Activated CD4-positive, alpha-beta T cell treated with anti-CD3 and anti-CD28 coated beads for 36 hours (primary cell): ENCODE measurements around the gene ZKSCAN7. TPM values are rescaled to one million over a fixed set of nuclear protein-coding genes. Genes with fewer than 3 reads are reported as not detected.

ENCODE experiments used
- ATAC-seq: fragments of 200-7000 bp; cut with Tn5 transposase; one replicate; pipeline ENCODE4 v1.10.0; 2021; ENCODE audit warnings: mild to moderate bottlenecking, moderate library complexity
- CTCF ChIA-PET: fragments of 350-600 bp; sonication (Branson Sonifier 250); formaldehyde crosslinking; loops from one replicate; lab custom pipeline; 2021; ENCODE audit warnings: antibody characterized with exemption; lab: Charles Lee
- POLR2A ChIA-PET: fragments of 350-600 bp; sonication (Branson Sonifier 250); formaldehyde crosslinking; loops from one replicate; lab custom pipeline; 2021; ENCODE audit warnings: antibody characterized with exemption, inconsistent platforms; lab: Charles Lee
- DNase-seq: peaks from one replicate; pipeline ENCODE4 v3.0.0-alpha.2; 2020
- H3K27ac Mint-ChIP-seq: one replicate; pipeline ENCODE4 v1.8.0; 2021; ENCODE audit warnings: mixed read lengths
- H3K27me3 Mint-ChIP-seq: one replicate; pipeline ENCODE4 v1.8.0; 2021; ENCODE audit warnings: mixed read lengths
- H3K36me3 Mint-ChIP-seq: one replicate; pipeline ENCODE4 v1.8.0; 2021; ENCODE audit warnings: low read depth, mixed read lengths
- H3K4me1 Mint-ChIP-seq: one replicate; pipeline ENCODE4 v1.8.0; 2021; ENCODE audit warnings: mixed read lengths
- H3K4me3 Mint-ChIP-seq: one replicate; pipeline ENCODE4 v1.8.0; 2021; ENCODE audit warnings: mild to moderate bottlenecking, moderate library complexity, mixed read lengths
- H3K9me3 Mint-ChIP-seq: one replicate; pipeline ENCODE4 v1.8.0; 2021; ENCODE audit warnings: low read depth, mixed read lengths
- intact Hi-C, 2 experiments: fragments of 100-400 bp; cut with DNase I in 1 of 2; cut with micrococcal nuclease in 1 of 2; formaldehyde crosslinking; loops; one replicate each; pipeline versions ENCODE4 v1.14.2 to v1.15.1; 2022 to 2024; cut with DNase I, micrococcal nuclease
- total RNA-seq, 2 experiments: library from RNA; stranded (reverse); gene quantifications; one replicate each; pipeline ENCODE4 v1.2.3, GENCODE V29; 2021

ZKSCAN7 gene
- total RNA-seq: 1 to 10 TPM; 2.0 TPM

GRCh38 chr3:44554626-44555592, at the start of gene ZKSCAN7:
Gene ZKSCAN7 (plus strand): TSS chr3:44555193. CDS start chr3:44557048, 1,855 bp downstream.
- intact Hi-C loops: loop anchor here in 1 of 2 experiments (2.0 kb wide), 1 partner anchor 70 kb away; the partner anchor contains the start of gene ZNF197
- peak within 1 kb of the TSS; percentile 88 for H3K4me3 Mint-ChIP-seq
- no peaks in the 10 kb centered on the region for H3K27me3 Mint-ChIP-seq
- peaks cover 13% of the 10 kb centered on the region for H3K4me1 Mint-ChIP-seq
- peak; percentile 65 for ATAC-seq
- H3K36me3 Mint-ChIP-seq: peaks cover 27% of the 10 kb centered on the region
- ChIA-PET POLR2A (no interaction called here), CTCF (interaction anchor here (0.6 kb wide), 1 partner anchor 22 kb away, joined by 3 read pairs; no protein-coding TSS in a partner anchor)
- peaks cover 11% of the 10 kb centered on the region for H3K9me3 Mint-ChIP-seq
- H3K27ac Mint-ChIP-seq: peak within 1 kb of the TSS; percentile 88
- peak; percentile 68 for DNase-seq

GRCh38 chr3:44506556-44506955, 48.4 kb upstream of the ZKSCAN7 start:
- ChIA-PET POLR2A (no interaction called here), CTCF (interaction anchor here (0.7 kb wide), 1 partner anchor 481 kb away, joined by 3 read pairs; no protein-coding TSS in a partner anchor)
- no peak overlapping the region for H3K4me3 Mint-ChIP-seq
- peaks cover 23% of the 10 kb centered on the region for H3K9me3 Mint-ChIP-seq
- H3K27me3 Mint-ChIP-seq: no peaks in the 10 kb centered on the region
- peaks cover 28% of the 10 kb centered on the region for H3K4me1 Mint-ChIP-seq
- no peak for DNase-seq
- no peak for ATAC-seq
- H3K36me3 Mint-ChIP-seq: peaks cover 44% of the 10 kb centered on the region
- intact Hi-C loops: no loop called here
- no peak overlapping the region for H3K27ac Mint-ChIP-seq

GRCh38 chr3:44506961-44507360, 48.0 kb upstream of the ZKSCAN7 start:
- CTCF ChIA-PET: no interaction called here
- H3K9me3 Mint-ChIP-seq: peaks cover 19% of the 10 kb centered on the region
- H3K4me3 Mint-ChIP-seq: no peak overlapping the region
- intact Hi-C loops: no loop called here
- H3K27ac Mint-ChIP-seq: no peak overlapping the region
- DNase-seq (no peak), ATAC-seq (no peak)
- H3K36me3 Mint-ChIP-seq: peaks cover 40% of the 10 kb centered on the region
- H3K27me3 Mint-ChIP-seq: no peaks in the 10 kb centered on the region
- peaks cover 30% of the 10 kb centered on the region for H3K4me1 Mint-ChIP-seq
- POLR2A ChIA-PET: no interaction called here

GRCh38 chr3:44509393-44509921, 45.5 kb upstream of the ZKSCAN7 start:
- peaks cover 8% of the 10 kb centered on the region for H3K9me3 Mint-ChIP-seq
- H3K4me1 Mint-ChIP-seq: peaks cover 30% of the 10 kb centered on the region
- intact Hi-C loops: no loop called here
- peaks cover 23% of the 10 kb centered on the region for H3K36me3 Mint-ChIP-seq
- peak overlapping the region; percentile 77 for H3K4me3 Mint-ChIP-seq
- DNase-seq (peak; percentile 26), ATAC-seq (peak; percentile 24)
- ChIA-PET CTCF (no interaction called here), POLR2A (no interaction called here)
- no peaks in the 10 kb centered on the region for H3K27me3 Mint-ChIP-seq
- peak overlapping the region; percentile 76 for H3K27ac Mint-ChIP-seq

- peak overlapping the region; percentile 76 for H3K27ac Mint-ChIP-seq
- H3K4me3 Mint-ChIP-seq: peak overlapping the region; percentile 77
- ChIA-PET POLR2A (interaction anchor here (0.6 to 1.3 kb wide), 3 partner anchors 11 to 252 kb away, joined by 3 to 14 read pairs (median 6); no protein-coding TSS in a partner anchor), CTCF (no interaction called here)
- intact Hi-C loops: loop anchor here (1.0 to 5.0 kb wide), 9 partner anchors 33 to 466 kb away; partner anchors contain the start of genes TCAIM (in 2 of the 2), ZNF445 (in 2 of the 2), EXOSC7 (in 1 of the 2) and KIAA1143 (in 1 of the 2)
- peaks cover 8% of the 10 kb centered on the region for H3K9me3 Mint-ChIP-seq
- peaks cover 30% of the 10 kb centered on the region for H3K4me1 Mint-ChIP-seq
- DNase-seq (no peak), ATAC-seq (no peak)
- H3K27me3 Mint-ChIP-seq: no peaks in the 10 kb centered on the region
- peaks cover 23% of the 10 kb centered on the region for H3K36me3 Mint-ChIP-seq
Measured at GRCh38 chr3:44510000-44510368, 45.0 kb upstream of the ZKSCAN7 start.

GRCh38 chr3:44511238-44511566, 43.8 kb upstream of the ZKSCAN7 start:
- Mint-ChIP-seq H3K4me1 (peaks cover 30% of the 10 kb centered on the region), H3K27me3 (no peaks in the 10 kb centered on the region), H3K4me3 (peak overlapping the region; percentile 77), H3K36me3 (peaks cover 13% of the 10 kb centered on the region), H3K9me3 (peaks cover 2% of the 10 kb centered on the region), H3K27ac (peak overlapping the region; percentile 90)
- ATAC-seq: no peak
- DNase-seq: no peak
- ChIA-PET POLR2A (interaction anchor here (1.1 to 1.3 kb wide), 2 partner anchors 33 to 72 kb away, joined by 3 to 6 read pairs; no protein-coding TSS in a partner anchor), CTCF (interaction anchor here (0.6 to 1.2 kb wide), 7 partner anchors 10 to 370 kb away, joined by 3 to 5 read pairs (median 3); no protein-coding TSS in a partner anchor)
- intact Hi-C loops: loop anchor here (1.0 to 5.0 kb wide), 4 partner anchors 42 to 189 kb away; partner anchors contain the start of gene TCAIM (in 1 of the 2)

GRCh38 chr3:44513513-44513912, 41.5 kb upstream of the ZKSCAN7 start:
- Mint-ChIP-seq H3K4me3 (no peak overlapping the region), H3K27me3 (peaks cover 5% of the 10 kb centered on the region), H3K27ac (no peak overlapping the region), H3K4me1 (peaks cover 22% of the 10 kb centered on the region), H3K36me3 (peaks cover 3% of the 10 kb centered on the region), H3K9me3 (no peaks in the 10 kb centered on the region)
- ATAC-seq (no peak), DNase-seq (no peak)
- ChIA-PET CTCF (no interaction called here), POLR2A (no interaction called here)
- intact Hi-C loops: loop anchor here in 1 of 2 experiments (5.0 kb wide), 2 partner anchors 176 to 191 kb away; partner anchors contain the start of gene TCAIM

- POLR2A ChIA-PET: interaction anchor here (0.6 kb wide), 1 partner anchor 77 kb away, joined by 3 read pairs; no protein-coding TSS in a partner anchor
- CTCF ChIA-PET: interaction anchor here (0.7 kb wide), 1 partner anchor 9 kb away, joined by 3 read pairs; no protein-coding TSS in a partner anchor
- DNase-seq (no peak), ATAC-seq (no peak)
- Mint-ChIP-seq H3K4me1 (peaks cover 11% of the 10 kb centered on the region), H3K36me3 (no peaks in the 10 kb centered on the region), H3K27me3 (peaks cover 9% of the 10 kb centered on the region), H3K4me3 (no peak overlapping the region), H3K9me3 (no peaks in the 10 kb centered on the region), H3K27ac (no peak overlapping the region)
- intact Hi-C loops: no loop called here
Measured at GRCh38 chr3:44516230-44516629, 38.8 kb upstream of the ZKSCAN7 start.

- H3K27me3 Mint-ChIP-seq: peaks cover 23% of the 10 kb centered on the region
- peaks cover 6% of the 10 kb centered on the region for H3K4me1 Mint-ChIP-seq
- no peaks in the 10 kb centered on the region for H3K9me3 Mint-ChIP-seq
- POLR2A ChIA-PET: interaction anchor here (1.1 kb wide), 1 partner anchor 47 kb away, joined by 4 read pairs; no protein-coding TSS in a partner anchor
- H3K36me3 Mint-ChIP-seq: no peaks in the 10 kb centered on the region
- ATAC-seq (no peak), DNase-seq (no peak)
- intact Hi-C loops: no loop called here
- CTCF ChIA-PET: interaction anchor here (1.8 kb wide), 1 partner anchor 14 kb away, joined by 4 read pairs; no protein-coding TSS in a partner anchor
- no peak overlapping the region for H3K4me3 Mint-ChIP-seq
- H3K27ac Mint-ChIP-seq: no peak overlapping the region
Measured at GRCh38 chr3:44518782-44519156, 36.2 kb upstream of the ZKSCAN7 start.

- H3K4me3 Mint-ChIP-seq: no peak overlapping the region
- intact Hi-C loops: no loop called here
- no peaks in the 10 kb centered on the region for H3K9me3 Mint-ChIP-seq
- no peak for DNase-seq
- ATAC-seq: no peak
- H3K27me3 Mint-ChIP-seq: peaks cover 30% of the 10 kb centered on the region
- peaks cover 6% of the 10 kb centered on the region for H3K4me1 Mint-ChIP-seq
- no peaks in the 10 kb centered on the region for H3K36me3 Mint-ChIP-seq
- H3K27ac Mint-ChIP-seq: no peak overlapping the region
- ChIA-PET POLR2A (interaction anchor here (0.6 kb wide), 1 partner anchor 12 kb away, joined by 14 read pairs; no protein-coding TSS in a partner anchor), CTCF (interaction anchor here (1.1 kb wide), 1 partner anchor 11 kb away, joined by 3 read pairs; no protein-coding TSS in a partner anchor)
Measured at GRCh38 chr3:44521721-44522120, 33.3 kb upstream of the ZKSCAN7 start.

GRCh38 chr3:44522494-44522933, 32.5 kb upstream of the ZKSCAN7 start:
- no peaks in the 10 kb centered on the region for H3K36me3 Mint-ChIP-seq
- ATAC-seq (no peak), DNase-seq (no peak)
- CTCF ChIA-PET: no interaction called here
- intact Hi-C loops: no loop called here
- H3K4me1 Mint-ChIP-seq: peaks cover 6% of the 10 kb centered on the region
- H3K4me3 Mint-ChIP-seq: no peak overlapping the region
- no peaks in the 10 kb centered on the region for H3K9me3 Mint-ChIP-seq
- H3K27ac Mint-ChIP-seq: no peak overlapping the region
- POLR2A ChIA-PET: no interaction called here
- peaks cover 32% of the 10 kb centered on the region for H3K27me3 Mint-ChIP-seq
